ENCODE measurements around the gene HNRNPDL.
"Not testable (repeated sequence)": the region's sequence is repeated elsewhere in the genome, so short reads cannot be mapped to it uniquely, and the experiment has no call there.

HNRNPDL gene

GRCh38 chr4:82432596-82432995, 2.3 kb upstream of the HNRNPDL start:
- DNase-seq (ENCODE audit: low spot score) = no peak

GRCh38 chr4:82431831-82432230, 1.6 kb upstream of the HNRNPDL start:
- DNase-seq (ENCODE audit: low spot score) = no peak

- DNase-seq (ENCODE audit: low spot score) = peak; percentile 38
Observed at GRCh38 chr4:82430964-82431745, 893 bp upstream of the HNRNPDL start.

GRCh38 chr4:82429728-82430192, 502 bp downstream of the HNRNPDL start:
- no peak for DNase-seq (ENCODE audit: low spot score)

GRCh38 chr4:82428969-82429727, 1.1 kb downstream of the HNRNPDL start:
- DNase-seq (ENCODE audit: low spot score) = peak; percentile 96

GRCh38 chr4:82428526-82428968, 1.7 kb downstream of the HNRNPDL start:
- DNase-seq (ENCODE audit: low spot score) = no peak

- no peak for DNase-seq (ENCODE audit: low spot score)
Observed at GRCh38 chr4:82425478-82425877, 4.8 kb downstream of the HNRNPDL start.

GRCh38 chr4:82423245-82424054, 6.8 kb downstream of the HNRNPDL start:
- DNase-seq (ENCODE audit: low spot score) = no peak

- DNase-seq (ENCODE audit: low spot score) = no peak
Observed at GRCh38 chr4:82422616-82423015, 7.6 kb downstream of the HNRNPDL start.

GRCh38 chr4:82421796-82422560, 8.3 kb downstream of the HNRNPDL start:
- no peak for DNase-seq (ENCODE audit: low spot score)

GRCh38 chr4:82419451-82419850, 10.8 kb downstream of the HNRNPDL start:
- no peak for DNase-seq (ENCODE audit: low spot score)

- DNase-seq (ENCODE audit: low spot score) = no peak
Observed at GRCh38 chr4:82415922-82416365, 14.3 kb downstream of the HNRNPDL start.

- not testable (repeated sequence) for DNase-seq (ENCODE audit: low spot score)
Observed at GRCh38 chr4:82415061-82415460, 15.2 kb downstream of the HNRNPDL start.

- no peak for DNase-seq (ENCODE audit: low spot score)
Observed at GRCh38 chr4:82403725-82404124, 26.5 kb downstream of the HNRNPDL start.

- no peak for DNase-seq (ENCODE audit: low spot score)
Observed at GRCh38 chr4:82402196-82402775, 28.0 kb downstream of the HNRNPDL start.

- no peak for DNase-seq (ENCODE audit: low spot score)
Observed at GRCh38 chr4:82401600-82401999, 28.7 kb downstream of the HNRNPDL start.

GRCh38 chr4:82398263-82398662, 32.0 kb downstream of the HNRNPDL start:
- no peak for DNase-seq (ENCODE audit: low spot score)

- no peak for DNase-seq (ENCODE audit: low spot score)
Observed at GRCh38 chr4:82397527-82397926, 32.7 kb downstream of the HNRNPDL start.

- DNase-seq (ENCODE audit: low spot score) = no peak
Observed at GRCh38 chr4:82394896-82395295, 35.4 kb downstream of the HNRNPDL start.

- not testable (repeated sequence) for DNase-seq (ENCODE audit: low spot score)
Observed at GRCh38 chr4:82390061-82390460, 40.2 kb downstream of the HNRNPDL start.

GRCh38 chr4:82388405-82388804, 41.9 kb downstream of the HNRNPDL start:
- DNase-seq (ENCODE audit: low spot score) = no peak

All from AG20443 (cell line).